NCI-H1694 treated with DMSO at 0.1 percent for 48 hours (cell line): ENCODE measurements around the gene POGLUT2.

ENCODE experiments used
- DNase-seq: peaks from one replicate; lab custom pipeline; 2025; lab: John Stamatoyannopoulos, UW

POGLUT2 gene

GRCh38 chr13:102798581-102799425, at the start of gene POGLUT2, which contains the start of gene BIVM:
Gene POGLUT2, minus strand, starts transcription at chr13:102798976. Its CDS starts 306 bp downstream, at chr13:102798670.
Gene BIVM, plus strand, starts transcription at chr13:102799119. Its CDS starts 8,149 bp downstream, at chr13:102807268.
- DNase-seq = peak; percentile 91

GRCh38 chr13:102847272-102848234, 48.8 kb upstream of the POGLUT2 start:
- DNase-seq = peak; percentile 59

DNA sequence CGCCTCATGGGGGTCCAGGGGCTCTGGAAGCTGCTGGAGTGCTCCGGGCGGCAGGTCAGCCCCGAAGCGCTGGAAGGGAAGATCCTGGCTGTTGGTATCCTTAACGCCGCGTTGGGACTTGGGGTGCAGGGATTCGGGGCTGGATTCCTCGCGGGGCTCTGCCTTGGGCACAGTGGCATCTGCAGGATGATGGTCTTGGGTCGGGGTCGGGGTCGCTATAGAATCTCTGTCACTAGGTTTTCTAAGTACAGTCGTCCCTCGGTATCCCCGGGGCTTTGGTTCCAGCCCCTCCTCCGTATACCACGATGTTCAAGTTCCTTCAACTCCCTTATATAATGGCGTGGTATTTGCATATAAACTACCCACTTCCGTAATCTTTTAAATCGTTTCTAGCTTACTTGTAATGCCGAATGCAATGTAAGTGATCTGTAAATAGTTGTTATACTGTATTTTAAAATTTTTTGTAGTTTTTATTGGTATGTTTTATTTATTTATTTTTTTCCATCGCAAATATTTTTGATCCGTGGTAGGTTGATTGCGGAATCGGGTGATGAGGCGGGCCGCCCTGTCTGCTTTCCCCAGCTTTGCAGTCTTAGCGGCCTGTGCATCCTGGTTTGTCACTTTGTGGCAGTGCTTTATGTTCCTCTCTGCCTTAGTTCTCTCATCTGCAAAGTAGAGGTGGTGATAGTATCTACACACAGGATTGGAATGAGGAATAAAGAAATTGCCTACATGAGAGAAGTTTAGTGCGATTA, 47.7 kb upstream of the POGLUT2 start:
- DNase-seq = peak; percentile 65

DNA sequence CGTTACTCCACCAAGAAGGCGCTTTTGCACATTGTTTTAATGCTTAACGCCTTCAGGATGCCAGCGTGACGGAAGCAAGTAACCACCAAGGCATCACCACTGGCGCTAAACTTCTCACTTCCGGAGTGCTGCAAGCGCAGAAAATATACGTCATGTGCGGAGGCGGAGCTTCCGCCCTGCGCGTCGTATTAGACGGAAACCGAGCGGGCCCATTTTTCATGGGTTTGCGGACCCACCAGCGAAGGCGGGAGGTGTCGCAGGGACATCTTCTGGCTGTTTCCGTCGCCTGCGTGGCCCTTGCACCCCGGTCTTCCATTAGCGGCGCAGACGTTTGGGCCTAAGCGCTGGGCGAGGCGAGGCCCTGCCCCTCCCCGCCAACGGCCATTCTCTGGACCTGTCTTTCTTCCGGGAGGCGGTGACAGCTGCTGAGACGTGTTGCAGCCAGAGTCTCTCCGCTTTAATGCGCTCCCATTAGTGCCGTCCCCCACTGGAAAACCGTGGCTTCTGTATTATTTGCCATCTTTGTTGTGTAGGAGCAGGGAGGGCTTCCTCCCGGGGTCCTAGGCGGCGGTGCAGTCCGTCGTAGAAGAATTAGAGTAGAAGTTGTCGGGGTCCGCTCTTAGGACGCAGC, 47.0 kb upstream of the POGLUT2 start, which contains the start of gene ERCC5:
Gene ERCC5 (plus strand): TSS at position 403 of the 631 bp plus-strand sequence. CDS start 235 bp downstream, outside the sequence.
- peak; percentile 92 for DNase-seq

GRCh38 chr13:102845289-102845629, 46.5 kb upstream of the POGLUT2 start:
- no peak for DNase-seq

GRCh38 chr13:102839462-102839861, 40.7 kb upstream of the POGLUT2 start:
- DNase-seq = no peak

GRCh38 chr13:102838982-102839381, 40.2 kb upstream of the POGLUT2 start:
- no peak for DNase-seq

DNA sequence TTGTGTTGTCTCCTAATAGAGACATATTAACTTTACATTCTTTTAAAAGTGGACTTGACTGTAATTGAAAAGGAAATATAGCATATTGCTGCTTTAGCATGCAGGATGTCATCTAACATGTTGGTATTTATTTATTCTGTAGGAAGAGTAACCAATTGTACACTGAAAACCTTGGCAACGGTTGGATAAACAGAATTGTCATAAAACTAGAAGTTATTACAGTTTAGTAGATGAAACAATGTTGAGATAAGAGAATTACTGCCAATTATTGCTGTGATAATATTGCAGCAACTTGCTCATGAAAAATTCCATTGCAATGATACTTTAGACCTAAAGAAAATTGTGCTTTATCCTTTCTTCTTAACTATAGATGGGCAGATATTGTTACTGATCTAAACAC, 39.5 kb upstream of the POGLUT2 start:
- DNase-seq = no peak

DNA sequence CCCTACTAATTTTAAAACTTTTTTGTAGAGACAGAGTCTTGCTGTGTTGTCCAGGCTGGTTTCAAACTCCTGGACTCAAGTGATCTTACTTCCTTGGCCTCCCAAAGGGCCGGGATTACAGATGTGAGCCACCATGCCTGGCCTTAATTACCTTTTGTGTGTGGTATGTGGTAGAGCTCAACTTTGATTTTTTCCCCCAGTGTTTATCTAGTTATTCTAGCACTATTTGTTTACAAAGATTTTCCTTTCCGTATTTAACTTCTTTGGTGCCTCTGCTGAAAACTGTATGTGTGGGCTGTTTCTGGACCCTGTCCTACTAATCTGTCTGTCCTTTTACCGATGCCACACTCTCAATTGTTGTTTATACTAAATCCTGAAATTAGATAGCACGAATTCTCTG, 37.7 kb upstream of the POGLUT2 start:
- DNase-seq = no peak

DNA sequence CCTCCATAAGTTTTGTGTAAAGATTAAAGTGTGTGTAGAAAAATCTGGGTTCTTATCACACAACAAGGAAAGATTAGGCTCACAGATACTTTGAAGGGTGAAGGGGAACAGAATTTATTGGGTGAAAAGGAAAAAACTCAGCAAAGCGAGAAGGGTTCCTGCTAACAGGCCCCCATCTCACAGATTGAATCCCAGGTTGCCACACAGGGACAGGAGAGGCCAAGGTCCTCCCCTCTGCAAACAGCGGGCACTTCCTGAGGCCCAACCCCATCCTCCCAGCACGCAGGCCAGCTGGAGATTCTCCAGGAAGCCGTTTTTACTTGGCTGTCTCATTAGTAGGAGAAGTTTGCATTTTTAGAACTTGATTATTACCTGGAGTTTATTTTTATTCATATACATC, 31.9 kb upstream of the POGLUT2 start:
- DNase-seq = no peak

GRCh38 chr13:102825921-102826706, 27.3 kb upstream of the POGLUT2 start:
- no peak for DNase-seq

- DNase-seq = no peak
Measured at GRCh38 chr13:102825400-102825799, 26.6 kb upstream of the POGLUT2 start.

GRCh38 chr13:102817907-102818306, 19.1 kb upstream of the POGLUT2 start:
- DNase-seq = no peak

DNA sequence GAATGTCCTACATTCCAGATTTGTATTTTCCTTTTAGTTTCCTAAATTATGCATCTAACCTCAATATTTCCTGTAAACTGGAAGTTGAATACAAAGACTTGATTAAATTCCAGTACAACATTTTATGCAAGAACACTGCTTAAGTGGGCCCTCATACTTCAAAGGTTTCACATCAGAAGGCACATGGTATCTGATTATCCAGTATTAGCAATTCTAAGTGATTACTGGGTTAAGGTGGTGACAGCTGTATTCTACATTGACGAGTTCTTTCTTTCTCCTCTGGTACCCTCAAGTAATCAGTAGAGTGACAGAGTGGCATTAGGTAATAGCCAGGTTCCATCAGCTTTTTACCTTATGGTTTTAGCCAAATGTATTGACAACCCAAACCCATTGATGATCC, 18.5 kb upstream of the POGLUT2 start:
- DNase-seq = no peak

DNA sequence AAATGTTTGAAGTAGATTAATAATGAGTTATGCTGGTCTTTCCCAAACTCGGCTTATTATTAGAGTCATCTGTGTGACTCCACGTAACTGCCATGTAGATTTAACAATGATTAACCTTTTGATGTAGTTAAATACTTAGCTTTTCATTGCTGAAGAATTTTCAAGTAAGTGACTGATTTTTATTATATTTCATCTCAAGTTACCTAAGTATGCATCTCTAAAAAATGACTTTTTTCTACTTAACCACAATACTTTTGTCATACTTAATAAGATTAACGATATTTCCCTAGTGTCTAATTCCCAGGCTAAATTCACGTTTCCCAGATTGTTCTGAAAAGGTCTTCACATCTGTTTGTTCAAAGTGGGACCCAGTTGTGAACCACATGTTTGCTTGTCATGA, 17.9 kb upstream of the POGLUT2 start:
- DNase-seq = no peak

GRCh38 chr13:102815788-102816187, 17.0 kb upstream of the POGLUT2 start:
- no peak for DNase-seq

GRCh38 chr13:102814793-102815192, 16.0 kb upstream of the POGLUT2 start:
- no peak for DNase-seq

DNA sequence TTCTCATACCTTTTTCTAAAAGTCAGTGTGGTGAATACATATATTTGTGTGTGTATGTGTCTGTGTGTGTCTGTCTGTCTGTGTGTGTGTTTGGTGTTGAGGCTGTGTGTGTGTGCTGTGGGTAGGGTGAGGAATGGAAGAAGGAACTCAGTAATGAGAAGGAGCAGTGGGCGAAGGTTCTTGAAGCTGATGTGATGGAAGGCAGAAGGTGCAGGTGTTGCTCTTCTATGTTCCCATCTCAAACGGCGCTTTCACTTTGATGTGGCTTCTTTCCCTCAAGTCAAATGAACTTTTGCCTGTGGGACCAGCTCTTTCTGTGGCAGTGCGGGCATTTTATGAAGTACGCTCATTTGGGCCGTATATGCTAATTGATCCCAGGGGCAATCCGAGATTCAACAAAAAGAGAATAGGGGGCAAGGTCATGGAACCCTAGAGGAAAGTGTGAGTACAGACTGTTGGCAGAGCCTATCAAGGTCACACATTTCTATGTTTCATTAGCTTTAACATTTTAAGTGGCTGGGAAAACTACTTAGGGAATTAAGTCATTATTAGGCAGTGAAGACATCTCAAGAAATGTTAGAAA, 15.3 kb upstream of the POGLUT2 start:
- DNase-seq = no peak

- DNase-seq = no peak
Measured at GRCh38 chr13:102812611-102813287, 14.0 kb upstream of the POGLUT2 start.

DNA sequence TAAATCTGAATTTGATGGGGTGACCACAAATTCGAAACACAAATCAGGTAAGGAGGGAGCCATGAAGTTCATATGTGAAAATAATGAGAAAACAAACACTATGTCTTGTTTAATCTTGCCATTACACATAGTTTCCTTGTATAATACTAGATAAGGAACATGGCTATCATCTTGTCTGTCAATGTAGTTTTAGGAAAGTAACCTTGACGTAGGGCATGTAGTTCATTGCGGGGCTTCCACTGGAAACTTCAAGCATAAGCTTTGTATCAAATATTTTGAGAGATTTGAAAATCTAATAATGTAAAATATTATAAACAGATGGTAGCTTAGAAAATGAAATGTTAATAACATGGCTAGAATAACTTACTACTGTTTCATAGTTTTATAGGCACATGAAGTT, 8.9 kb upstream of the POGLUT2 start:
- DNase-seq = no peak
